ENCODE measurements around the gene FBXL7.

DNA sequence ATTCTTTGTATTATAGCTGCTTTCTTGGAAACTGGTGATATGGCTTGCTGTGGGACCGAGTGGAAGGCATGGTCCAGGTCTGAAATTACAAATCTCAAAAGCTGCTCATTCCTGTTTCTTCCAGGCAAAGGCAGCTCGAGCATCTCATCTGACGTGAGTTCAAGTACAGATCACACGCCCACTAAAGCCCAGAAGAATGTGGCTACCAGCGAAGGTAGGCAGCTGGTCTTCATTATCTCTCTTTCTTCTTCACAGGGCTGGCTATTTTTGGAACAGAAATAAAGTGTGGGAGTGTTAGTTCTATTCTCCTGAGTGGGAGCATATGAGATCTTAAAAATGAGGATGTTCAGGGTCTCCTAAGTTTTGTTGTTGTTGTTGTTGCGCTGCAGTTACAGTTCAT lies 115.9 kb downstream of the FBXL7 start:
- TF ChIP-seq CSDC2 (CRISPR knock-in tag; IDR thresholded peaks at IDR 0.05) = no peak
- no peak for TF ChIP-seq ZFP3 (CRISPR knock-in tag; IDR thresholded peaks at IDR 0.05)
- no peak for TF ChIP-seq PATZ1 (CRISPR knock-in tag; IDR thresholded peaks at IDR 0.05; ENCODE audit: borderline replicate concordance)
- no peak for TF ChIP-seq GLIS3 (CRISPR knock-in tag; IDR thresholded peaks at IDR 0.05)
- TF ChIP-seq RARB (CRISPR knock-in tag; IDR thresholded peaks at IDR 0.05) = no peak
- TF ChIP-seq, protein P1, sequence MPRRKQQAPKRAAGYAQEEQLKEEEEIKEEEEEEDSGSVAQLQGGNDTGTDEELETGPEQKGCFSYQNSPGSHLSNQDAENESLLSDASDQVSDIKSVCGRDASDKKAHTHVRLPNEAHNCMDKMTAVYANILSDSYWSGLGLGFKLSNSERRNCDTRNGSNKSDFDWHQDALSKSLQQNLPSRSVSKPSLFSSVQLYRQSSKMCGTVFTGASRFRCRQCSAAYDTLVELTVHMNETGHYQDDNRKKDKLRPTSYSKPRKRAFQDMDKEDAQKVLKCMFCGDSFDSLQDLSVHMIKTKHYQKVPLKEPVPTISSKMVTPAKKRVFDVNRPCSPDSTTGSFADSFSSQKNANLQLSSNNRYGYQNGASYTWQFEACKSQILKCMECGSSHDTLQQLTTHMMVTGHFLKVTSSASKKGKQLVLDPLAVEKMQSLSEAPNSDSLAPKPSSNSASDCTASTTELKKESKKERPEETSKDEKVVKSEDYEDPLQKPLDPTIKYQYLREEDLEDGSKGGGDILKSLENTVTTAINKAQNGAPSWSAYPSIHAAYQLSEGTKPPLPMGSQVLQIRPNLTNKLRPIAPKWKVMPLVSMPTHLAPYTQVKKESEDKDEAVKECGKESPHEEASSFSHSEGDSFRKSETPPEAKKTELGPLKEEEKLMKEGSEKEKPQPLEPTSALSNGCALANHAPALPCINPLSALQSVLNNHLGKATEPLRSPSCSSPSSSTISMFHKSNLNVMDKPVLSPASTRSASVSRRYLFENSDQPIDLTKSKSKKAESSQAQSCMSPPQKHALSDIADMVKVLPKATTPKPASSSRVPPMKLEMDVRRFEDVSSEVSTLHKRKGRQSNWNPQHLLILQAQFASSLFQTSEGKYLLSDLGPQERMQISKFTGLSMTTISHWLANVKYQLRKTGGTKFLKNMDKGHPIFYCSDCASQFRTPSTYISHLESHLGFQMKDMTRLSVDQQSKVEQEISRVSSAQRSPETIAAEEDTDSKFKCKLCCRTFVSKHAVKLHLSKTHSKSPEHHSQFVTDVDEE (CRISPR knock-in tag; IDR thresholded peaks at IDR 0.05) = no peak
- TF ChIP-seq POU6F1 (CRISPR knock-in tag; IDR thresholded peaks at IDR 0.05; ENCODE audit: borderline replicate concordance, low read depth) = no peak
